GM19372 (cell line): Measurements from ENCODE around the gene TBC1D22A.

Experiments
- ATAC-seq: cut with Tn5 transposase; IDR thresholded peaks from one replicate; pipeline ENCODE4 v1.9.1; 2021; ENCODE audit warnings: mild to moderate bottlenecking, low read depth, moderate library complexity; ENCODE audit not compliant: unreplicated experiment

TBC1D22A gene

DNA sequence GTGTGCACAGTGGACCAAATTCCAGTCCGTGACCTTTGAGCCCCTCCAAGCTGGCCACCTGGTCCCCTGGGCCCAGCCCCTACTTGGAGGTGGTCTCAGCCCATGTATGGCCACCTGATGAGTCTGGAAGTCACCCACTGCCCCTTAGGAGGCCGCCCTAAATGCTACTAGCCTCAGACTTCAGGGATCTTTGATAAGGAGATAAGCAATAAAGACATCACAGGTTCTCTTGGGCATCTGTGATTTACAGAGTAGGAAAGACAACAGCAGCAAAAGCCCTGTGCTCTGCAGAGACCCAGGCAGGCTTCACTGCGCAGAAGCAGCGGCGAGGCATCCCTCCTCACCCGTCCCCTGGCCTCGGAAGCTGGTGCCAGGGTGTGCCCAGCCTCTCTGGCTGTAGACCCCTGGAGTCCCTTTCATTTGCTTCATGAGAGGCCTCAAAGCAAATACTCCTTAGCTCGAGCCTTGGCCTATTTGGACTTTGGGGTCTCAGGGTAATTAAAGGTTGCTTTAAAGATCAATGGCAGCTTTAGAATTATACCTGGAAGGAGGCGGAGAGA is 360.1 kb downstream of the TBC1D22A start:
- no peak for ATAC-seq

DNA sequence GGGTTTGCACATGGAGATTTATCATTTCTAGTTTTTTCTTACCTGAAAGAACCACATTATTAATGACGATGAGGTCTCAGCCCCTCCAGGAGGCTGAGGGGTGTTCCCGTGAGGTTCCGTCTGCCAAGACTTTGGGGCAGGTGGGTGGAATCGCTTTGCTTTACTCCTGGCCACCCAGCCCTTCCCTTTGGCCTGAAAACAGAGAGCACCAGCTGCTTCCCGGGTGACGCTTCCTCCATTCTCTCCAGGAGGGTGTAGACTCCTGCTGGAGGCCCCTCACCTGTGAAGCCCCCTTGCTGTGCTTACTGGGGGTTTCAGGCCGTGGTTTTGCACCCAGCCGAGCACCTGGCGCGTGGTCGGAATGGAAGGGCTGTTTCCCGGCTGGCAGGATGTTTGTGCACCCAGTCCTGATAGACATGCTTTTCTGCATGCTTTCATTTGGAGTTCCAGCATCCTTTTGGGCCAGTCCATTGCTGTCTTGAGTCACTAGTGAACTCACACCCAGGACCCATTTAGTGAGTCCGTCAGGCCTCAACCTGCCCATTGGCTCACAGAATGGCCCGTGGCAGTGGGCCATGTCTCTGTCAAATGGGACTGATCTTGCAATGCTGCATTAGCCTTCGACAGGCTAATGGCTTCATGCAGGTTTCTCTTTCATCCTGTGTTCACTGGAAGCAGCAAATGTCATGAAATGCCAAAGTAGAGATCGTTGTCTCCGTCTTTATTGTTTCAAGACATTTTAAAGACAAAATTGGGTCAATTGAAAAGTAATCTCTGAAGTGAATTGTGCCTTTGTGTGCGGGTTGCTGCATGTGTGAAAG is 360.8 kb downstream of the TBC1D22A start:
- ATAC-seq: no peak

GRCh38 chr22:47123827-47124442 is 361.5 kb downstream of the TBC1D22A start:
- ATAC-seq: no peak

GRCh38 chr22:47124451-47124881 is 362.0 kb downstream of the TBC1D22A start:
- ATAC-seq: no peak

GRCh38 chr22:47124961-47125360 is 362.5 kb downstream of the TBC1D22A start:
- ATAC-seq: no peak

DNA sequence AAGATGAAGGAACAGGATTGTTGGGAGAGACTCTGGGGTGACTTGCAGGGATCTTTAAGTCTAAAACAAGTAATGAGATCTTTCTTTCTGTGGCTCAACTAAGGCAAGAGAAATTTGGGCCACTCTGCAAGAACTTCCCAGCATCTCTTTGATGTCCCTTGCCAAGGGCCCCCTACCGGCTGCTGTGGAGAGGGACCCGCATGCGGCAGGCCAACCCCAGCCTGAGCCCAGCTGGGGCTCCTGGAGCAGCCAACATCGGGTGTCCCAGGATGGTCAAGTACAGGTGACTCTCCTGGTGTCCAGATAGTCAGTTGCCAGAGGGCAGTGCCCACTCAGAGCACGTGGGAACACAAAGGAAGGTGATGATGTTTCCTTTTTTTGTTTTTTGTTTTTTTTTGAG is 363.2 kb downstream of the TBC1D22A start:
- ATAC-seq: no peak

DNA sequence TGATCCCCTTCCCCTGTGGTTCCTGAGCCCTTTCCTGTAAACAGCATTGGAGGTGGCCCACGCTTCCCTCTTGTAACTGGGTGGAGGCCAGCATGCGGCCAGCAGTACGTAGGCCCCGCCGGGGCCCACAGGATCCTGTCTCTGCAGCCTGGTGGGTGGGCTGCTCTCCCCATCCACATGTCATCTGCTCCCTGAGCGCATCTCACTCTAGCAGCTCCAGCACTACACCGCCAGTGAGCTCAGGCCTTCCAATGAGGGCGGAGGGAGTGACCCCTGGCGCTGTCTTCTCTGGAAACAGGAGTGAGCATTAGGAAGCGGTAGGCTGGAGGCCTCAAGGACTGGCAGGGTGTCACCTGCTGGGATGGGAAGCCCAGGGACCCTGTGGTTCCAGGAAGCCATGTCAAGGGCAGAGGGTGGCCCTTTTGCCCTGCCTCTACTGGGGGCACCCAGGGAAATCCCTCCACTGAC is 363.9 kb downstream of the TBC1D22A start:
- no peak for ATAC-seq

DNA sequence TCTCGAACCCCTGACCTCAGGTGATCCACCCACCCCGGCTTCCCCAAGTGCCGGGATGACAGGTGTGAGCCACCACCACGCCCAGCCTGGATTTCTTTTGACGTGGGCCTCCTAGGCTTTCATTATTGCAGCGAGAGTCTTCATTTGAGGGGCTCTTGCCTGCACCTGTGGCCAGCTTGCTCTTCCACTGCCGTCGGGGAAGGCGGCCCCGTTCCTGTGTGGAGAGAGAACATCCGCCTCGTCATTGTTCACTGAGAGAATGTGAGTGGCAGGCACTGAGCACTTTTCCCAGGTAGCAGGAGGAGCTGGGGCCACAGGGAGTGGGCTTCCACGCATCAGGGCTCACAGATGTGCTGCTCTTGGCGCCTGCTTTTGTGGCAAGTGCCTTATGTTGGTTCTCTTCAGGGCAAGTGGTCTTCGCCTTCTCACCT is 365.0 kb downstream of the TBC1D22A start:
- no peak for ATAC-seq

DNA sequence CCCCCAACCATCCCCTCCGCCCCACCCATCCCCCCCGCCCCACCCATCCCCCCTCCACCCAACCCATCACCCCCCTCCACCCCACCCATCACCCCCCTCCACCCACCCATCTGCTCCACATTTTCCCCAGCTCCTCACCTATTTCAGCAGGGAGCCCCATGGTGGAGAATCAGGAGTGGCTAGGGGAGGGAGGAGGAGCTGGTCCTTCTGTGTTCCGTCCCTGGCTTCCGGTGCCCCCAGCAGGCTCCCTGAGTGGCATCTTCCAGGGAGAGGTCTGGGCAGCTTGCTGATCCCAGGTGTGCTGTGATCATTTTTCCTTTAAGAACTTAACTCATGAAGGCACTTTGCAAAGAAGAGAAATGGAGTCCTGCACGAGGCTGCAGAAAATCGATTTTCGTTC is 365.8 kb downstream of the TBC1D22A start:
- ATAC-seq: no peak

- ATAC-seq: no peak
Observed at GRCh38 chr22:47128622-47129215, 366.3 kb downstream of the TBC1D22A start.

- no peak for ATAC-seq
Observed at GRCh38 chr22:47129902-47130635, 367.6 kb downstream of the TBC1D22A start.

- ATAC-seq: no peak
Observed at GRCh38 chr22:47130883-47131631, 368.6 kb downstream of the TBC1D22A start.

GRCh38 chr22:47131632-47132427 is 369.4 kb downstream of the TBC1D22A start:
- no peak for ATAC-seq

DNA sequence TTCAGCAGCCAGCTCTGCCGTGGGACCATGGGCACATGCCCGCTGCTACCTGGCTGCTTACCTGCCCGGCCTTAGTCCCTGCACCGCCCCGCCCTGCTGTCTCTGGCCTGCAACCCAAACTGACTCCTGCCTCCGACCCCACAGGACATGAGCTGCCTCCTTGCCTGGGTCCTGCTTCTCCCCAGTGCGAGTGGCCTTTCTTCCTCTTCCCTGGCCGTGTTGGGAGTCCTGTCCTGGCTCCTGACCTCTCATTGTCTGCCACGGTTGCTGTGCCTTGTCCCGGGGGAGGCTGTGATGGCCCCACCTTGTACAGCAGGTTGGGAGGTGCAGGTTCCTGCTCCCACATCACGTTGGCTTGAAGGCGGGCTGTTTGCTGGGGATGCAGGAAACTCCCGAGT is 370.0 kb downstream of the TBC1D22A start:
- no peak for ATAC-seq

DNA sequence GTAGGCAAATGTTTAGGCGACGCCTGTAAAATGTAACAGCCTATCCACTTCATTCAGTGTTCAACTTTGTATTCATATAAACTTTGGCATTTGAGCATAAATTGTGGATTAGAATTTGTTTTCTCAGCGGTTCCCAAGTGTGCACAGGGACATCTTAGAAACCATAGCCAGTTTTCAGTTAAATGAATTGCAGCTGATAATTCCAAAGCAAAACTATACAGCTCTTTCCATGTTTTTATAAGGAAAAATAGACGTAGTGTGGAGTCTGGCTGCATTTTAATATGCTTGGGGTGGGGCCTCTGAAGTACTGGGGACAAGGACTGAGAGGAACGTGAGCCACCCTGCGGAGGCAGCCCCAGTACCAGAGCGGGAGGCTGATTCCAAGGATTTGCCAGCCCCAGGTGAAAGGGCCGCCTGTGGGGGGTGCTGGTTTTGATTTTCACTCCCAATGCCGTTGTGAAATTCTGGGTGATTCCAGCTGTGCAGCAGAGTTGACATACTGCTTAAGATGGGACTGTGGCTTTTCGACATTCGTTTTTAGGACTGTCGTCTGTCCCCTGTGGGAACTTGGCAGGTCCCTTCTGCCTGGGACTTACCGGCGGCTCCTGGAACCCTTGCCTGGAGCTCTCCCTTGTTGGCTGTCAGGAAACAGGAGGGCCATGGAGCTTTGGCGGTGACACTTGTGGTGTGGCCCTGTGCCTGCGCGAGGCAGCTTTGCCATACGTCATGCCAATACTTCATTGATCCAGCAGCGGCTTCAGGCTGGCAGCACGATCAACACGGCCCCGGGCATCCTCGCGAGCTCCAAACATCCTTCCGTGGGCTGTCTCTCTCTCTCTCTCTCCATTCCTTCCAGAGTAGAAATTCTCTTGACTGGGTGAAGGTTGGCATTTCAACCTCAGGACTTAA is 370.9 kb downstream of the TBC1D22A start:
- ATAC-seq: no peak

DNA sequence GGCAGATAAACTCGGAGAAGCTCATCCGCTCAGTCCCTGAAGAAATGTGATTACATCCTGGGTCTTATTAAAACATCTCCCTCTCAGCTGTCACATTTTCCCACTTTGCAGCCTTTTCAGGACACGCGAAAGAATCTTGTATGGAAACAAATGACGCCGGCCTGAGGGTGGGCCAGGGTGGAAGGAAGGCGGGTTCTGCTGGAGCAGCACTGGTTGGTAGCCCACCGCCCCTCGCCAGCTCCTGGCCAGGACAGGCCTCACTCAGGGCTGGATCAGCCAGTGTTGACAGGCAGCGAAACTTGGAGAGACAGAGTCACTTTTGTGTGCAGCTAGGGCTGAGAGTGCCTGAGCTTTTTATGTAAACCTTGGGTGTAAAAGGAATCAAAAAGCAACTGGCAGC is 371.8 kb downstream of the TBC1D22A start:
- no peak for ATAC-seq

- no peak for ATAC-seq
Observed at GRCh38 chr22:47135338-47135737, 372.9 kb downstream of the TBC1D22A start.

GRCh38 chr22:47136050-47136449 is 373.6 kb downstream of the TBC1D22A start:
- no peak for ATAC-seq
